Activated T-cell treated with anti-CD3 and anti-CD28 coated beads for 48 hours (primary cell): ENCODE results near the gene PIGQ.

Source experiments
- DNase-seq: peaks from one replicate; pipeline ENCODE4 v3.0.0-alpha.2; 2020; ENCODE audit warnings: low read depth

Gene PIGQ

GRCh38 chr16:628321-629061 lies 58.7 kb downstream of the PIGQ start:
- DNase-seq: no peak

- DNase-seq: no peak
These were observed 59.5 kb downstream of the PIGQ start for GRCh38 chr16:629185-629832.

GRCh38 chr16:629833-630248 lies 60.1 kb downstream of the PIGQ start:
- no peak for DNase-seq

- DNase-seq: no peak
These were observed 60.6 kb downstream of the PIGQ start for GRCh38 chr16:630249-630814.

- no peak for DNase-seq
These were observed 61.1 kb downstream of the PIGQ start, which contains the start of gene WFIKKN1 for GRCh38 chr16:630815-631405. WFIKKN1 (plus strand) TSS chr16:630985; CDS start chr16:631254, 269 bp downstream.

GRCh38 chr16:631808-632358 lies 62.1 kb downstream of the PIGQ start:
- no peak for DNase-seq

- DNase-seq: no peak
These were observed 62.9 kb downstream of the PIGQ start for GRCh38 chr16:632486-633335.

- no peak for DNase-seq
These were observed 63.7 kb downstream of the PIGQ start for GRCh38 chr16:633336-634050.
